Tibial nerve (tissue), 4 donors: ENCODE results near the gene TBPL2.
"Not testable (repeated sequence)": the region's sequence is repeated elsewhere in the genome, so short reads cannot be mapped to it uniquely, and the experiment has no call there.

Experiments used
- EP300 ChIP-seq, 2 donors: sonication (generic); formaldehyde crosslinking; IDR thresholded peaks; one replicate each; pipeline ENCODE4 v1.6.1; 2017; ENCODE audit warnings: antibody characterized with exemption in 2 of 2, mild to moderate bottlenecking in 1 of 2
- POLR2A ChIP-seq, 2 donors: fragments of 450-650 bp; IDR thresholded peaks; one replicate each; pipeline ENCODE4 v1.6.1; 2017; ENCODE audit warnings: antibody characterized with exemption in 2 of 2, mild to moderate bottlenecking in 2 of 2, moderate library complexity in 2 of 2
- TF ChIP-seq, protein P1 (sequence below), 5 experiments: fragments of 200-600 bp in 3 of 5; fragments of 450-650 bp in 2 of 5; sonication (generic) in 3 of 5; IDR thresholded peaks; one replicate each; pipeline ENCODE4 v1.5.1; 2016 to 2019; ENCODE audit warnings: antibody characterized with exemption in 5 of 5, mild to moderate bottlenecking in 3 of 5, moderate library complexity in 2 of 5

DNA sequence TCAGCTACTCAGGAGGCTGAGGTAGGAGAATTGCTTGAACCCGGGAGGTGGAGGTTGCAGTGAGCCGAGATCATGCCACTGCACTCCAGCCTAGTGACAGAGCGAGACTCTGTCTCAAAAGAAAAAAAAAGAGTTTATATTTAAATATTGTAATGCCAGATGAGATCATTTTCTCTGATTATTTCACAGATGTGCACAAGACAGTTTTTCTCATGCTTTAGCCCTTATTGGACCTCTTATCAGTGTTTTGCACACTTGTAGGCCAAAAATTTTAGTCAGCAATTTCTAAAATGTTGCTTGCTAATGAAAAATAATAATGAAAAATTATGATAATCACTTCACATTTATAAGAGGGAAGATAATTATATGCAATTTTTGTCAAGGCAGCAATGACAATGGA, 36.0 kb upstream of the TBPL2 start:
- not testable (repeated sequence) for TF ChIP-seq POLR2A, EP300 (IDR thresholded peaks at IDR 0.05)
- TF ChIP-seq, protein P1, sequence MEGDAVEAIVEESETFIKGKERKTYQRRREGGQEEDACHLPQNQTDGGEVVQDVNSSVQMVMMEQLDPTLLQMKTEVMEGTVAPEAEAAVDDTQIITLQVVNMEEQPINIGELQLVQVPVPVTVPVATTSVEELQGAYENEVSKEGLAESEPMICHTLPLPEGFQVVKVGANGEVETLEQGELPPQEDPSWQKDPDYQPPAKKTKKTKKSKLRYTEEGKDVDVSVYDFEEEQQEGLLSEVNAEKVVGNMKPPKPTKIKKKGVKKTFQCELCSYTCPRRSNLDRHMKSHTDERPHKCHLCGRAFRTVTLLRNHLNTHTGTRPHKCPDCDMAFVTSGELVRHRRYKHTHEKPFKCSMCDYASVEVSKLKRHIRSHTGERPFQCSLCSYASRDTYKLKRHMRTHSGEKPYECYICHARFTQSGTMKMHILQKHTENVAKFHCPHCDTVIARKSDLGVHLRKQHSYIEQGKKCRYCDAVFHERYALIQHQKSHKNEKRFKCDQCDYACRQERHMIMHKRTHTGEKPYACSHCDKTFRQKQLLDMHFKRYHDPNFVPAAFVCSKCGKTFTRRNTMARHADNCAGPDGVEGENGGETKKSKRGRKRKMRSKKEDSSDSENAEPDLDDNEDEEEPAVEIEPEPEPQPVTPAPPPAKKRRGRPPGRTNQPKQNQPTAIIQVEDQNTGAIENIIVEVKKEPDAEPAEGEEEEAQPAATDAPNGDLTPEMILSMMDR (IDR thresholded peaks at IDR 0.05): not testable (repeated sequence)
